ENCODE data around the gene DDX54. TPM values are rescaled to one million over a fixed set of nuclear protein-coding genes. Genes with fewer than 3 reads are reported as not detected.

Gene DDX54
- total RNA-seq, 1 donor from 2014 or later, result 53.5 TPM

- H3K9me3 ChIP-seq (ENCODE audit: insufficient read depth, low read depth, low read length), result no peaks in the 10 kb centered on the region
- peak overlapping the region; percentile 90 for H2AFZ ChIP-seq (ENCODE audit: low read depth, low read length)
- peak overlapping the region; percentile 79 for H3K9ac ChIP-seq (ENCODE audit: low read length)
- no peaks in the 10 kb centered on the region for H4K20me1 ChIP-seq (ENCODE audit: insufficient read depth, low read length)
- peak overlapping the region; percentile 66 for H3K27ac ChIP-seq (ENCODE audit: low read depth, low read length)
- no peak for FAIRE-seq
- H3K36me3 Mint-ChIP-seq (ENCODE audit: low read depth, unreplicated experiment), result no peaks in the 10 kb centered on the region
- no peaks in the 10 kb centered on the region for H3K27me3 Mint-ChIP-seq (ENCODE audit: low read depth, unreplicated experiment)
- peaks cover 39% of the 10 kb centered on the region for H3K4me1 ChIP-seq (ENCODE audit: insufficient read depth, low read length)
- H3K4me3 Mint-ChIP-seq (ENCODE audit: unreplicated experiment), result peak overlapping the region; percentile 93
- H3K4me2 ChIP-seq (ENCODE audit: low read length), result peak overlapping the region; percentile 92
- TF ChIP-seq EZH2 (IDR thresholded peaks at IDR 0.05; ENCODE audit: insufficient read depth, low read length), result no peak
- TF ChIP-seq CTCF (IDR thresholded peaks at IDR 0.05; ENCODE audit: insufficient read depth, low read depth, low read length), result no peak
- H3K27me3 ChIP-seq (ENCODE audit: insufficient read depth, low read length), result no peaks in the 10 kb centered on the region
- peaks cover 27% of the 10 kb centered on the region for H3K4me1 Mint-ChIP-seq (ENCODE audit: low read depth, unreplicated experiment)
- H3K27ac Mint-ChIP-seq (ENCODE audit: unreplicated experiment), result peak overlapping the region; percentile 89
- DNase-seq (ENCODE audit: low read depth), result no peak
- H3K4me3 ChIP-seq (ENCODE audit: insufficient read depth, low read depth, low read length), result peak overlapping the region; percentile 76
- no peaks in the 10 kb centered on the region for H3K36me3 ChIP-seq (ENCODE audit: insufficient read depth, low read length)
- no peaks in the 10 kb centered on the region for H3K9me3 Mint-ChIP-seq (ENCODE audit: unreplicated experiment)
- H3K79me2 ChIP-seq (ENCODE audit: insufficient read depth, low read length), result peaks cover 11% of the 10 kb centered on the region
Observed at GRCh38 chr12:113220593-113221180, 35.4 kb upstream of the DDX54 start.

DNA sequence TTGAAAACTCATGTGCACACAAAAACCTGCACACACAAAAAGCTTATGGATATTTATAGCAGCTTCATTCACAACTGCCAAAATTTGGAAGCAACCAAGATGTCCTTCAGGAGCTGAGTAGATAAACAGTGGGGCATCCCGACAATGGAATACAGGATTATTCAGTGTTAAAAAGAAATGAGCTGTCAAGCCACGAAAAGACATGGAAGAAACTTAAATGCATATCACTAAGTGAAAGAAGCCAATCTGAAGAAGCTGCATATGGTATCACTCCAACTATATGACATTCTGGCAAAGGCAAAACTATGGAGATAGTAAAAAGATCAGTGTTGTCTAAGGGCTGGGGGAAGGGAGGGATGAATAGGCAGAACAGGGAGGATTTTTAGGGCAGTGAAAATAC, 30.7 kb upstream of the DDX54 start:
- Histone ChIP-seq H2AFZ (ENCODE audit: low read depth, low read length) (no peak overlapping the region), H3K9me3 (ENCODE audit: insufficient read depth, low read depth, low read length) (no peaks in the 10 kb centered on the region), H3K36me3 (ENCODE audit: insufficient read depth, low read length) (no peaks in the 10 kb centered on the region), H3K27me3 (ENCODE audit: insufficient read depth, low read length) (no peaks in the 10 kb centered on the region), H3K4me1 (ENCODE audit: insufficient read depth, low read length) (peaks cover 25% of the 10 kb centered on the region), H3K4me3 (ENCODE audit: insufficient read depth, low read depth, low read length) (no peak overlapping the region), H4K20me1 (ENCODE audit: insufficient read depth, low read length) (no peaks in the 10 kb centered on the region), H3K9ac (ENCODE audit: low read length) (no peak overlapping the region), H3K79me2 (ENCODE audit: insufficient read depth, low read length) (no peaks in the 10 kb centered on the region), H3K4me2 (ENCODE audit: low read length) (no peak overlapping the region), H3K27ac (ENCODE audit: low read depth, low read length) (no peak overlapping the region)
- FAIRE-seq, result no peak
- TF ChIP-seq CTCF (IDR thresholded peaks at IDR 0.05; ENCODE audit: insufficient read depth, low read depth, low read length) (no peak), EZH2 (IDR thresholded peaks at IDR 0.05; ENCODE audit: insufficient read depth, low read length) (no peak)
- Mint-ChIP-seq H3K27me3 (ENCODE audit: low read depth, unreplicated experiment) (no peaks in the 10 kb centered on the region), H3K4me1 (ENCODE audit: low read depth, unreplicated experiment) (peaks cover 22% of the 10 kb centered on the region), H3K36me3 (ENCODE audit: low read depth, unreplicated experiment) (no peaks in the 10 kb centered on the region), H3K4me3 (ENCODE audit: unreplicated experiment) (no peak overlapping the region), H3K9me3 (ENCODE audit: unreplicated experiment) (no peaks in the 10 kb centered on the region), H3K27ac (ENCODE audit: unreplicated experiment) (no peak overlapping the region)
- no peak for DNase-seq (ENCODE audit: low read depth)

GRCh38 chr12:113214895-113215400, 29.7 kb upstream of the DDX54 start:
- Histone ChIP-seq H3K36me3 (ENCODE audit: insufficient read depth, low read length) (no peaks in the 10 kb centered on the region), H3K4me2 (ENCODE audit: low read length) (peak overlapping the region; percentile 49), H3K4me3 (ENCODE audit: insufficient read depth, low read depth, low read length) (no peak overlapping the region), H3K79me2 (ENCODE audit: insufficient read depth, low read length) (no peaks in the 10 kb centered on the region), H2AFZ (ENCODE audit: low read depth, low read length) (no peak overlapping the region), H3K9ac (ENCODE audit: low read length) (peak overlapping the region; percentile 8), H3K4me1 (ENCODE audit: insufficient read depth, low read length) (peaks cover 25% of the 10 kb centered on the region), H3K9me3 (ENCODE audit: insufficient read depth, low read depth, low read length) (no peaks in the 10 kb centered on the region), H4K20me1 (ENCODE audit: insufficient read depth, low read length) (no peaks in the 10 kb centered on the region), H3K27me3 (ENCODE audit: insufficient read depth, low read length) (no peaks in the 10 kb centered on the region), H3K27ac (ENCODE audit: low read depth, low read length) (peak overlapping the region; percentile 64)
- H3K36me3 Mint-ChIP-seq (ENCODE audit: low read depth, unreplicated experiment), result no peaks in the 10 kb centered on the region
- TF ChIP-seq EZH2 (IDR thresholded peaks at IDR 0.05; ENCODE audit: insufficient read depth, low read length) (no peak), CTCF (IDR thresholded peaks at IDR 0.05; ENCODE audit: insufficient read depth, low read depth, low read length) (no peak)
- no peaks in the 10 kb centered on the region for H3K27me3 Mint-ChIP-seq (ENCODE audit: low read depth, unreplicated experiment)
- H3K9me3 Mint-ChIP-seq (ENCODE audit: unreplicated experiment), result no peaks in the 10 kb centered on the region
- H3K4me3 Mint-ChIP-seq (ENCODE audit: unreplicated experiment), result no peak overlapping the region
- FAIRE-seq, result peak; percentile 94
- H3K27ac Mint-ChIP-seq (ENCODE audit: unreplicated experiment), result peak overlapping the region; percentile 93
- peaks cover 22% of the 10 kb centered on the region for H3K4me1 Mint-ChIP-seq (ENCODE audit: low read depth, unreplicated experiment)
- peak; percentile 99 for DNase-seq (ENCODE audit: low read depth)

All from astrocyte (in vitro differentiated cells and primary cell).